A549 (cell line): ENCODE results near the gene LMNA. TPM values are rescaled to one million over a fixed set of nuclear protein-coding genes. Genes with fewer than 3 reads are reported as not detected.

ENCODE experiments used
- ATAC-seq, 2 experiments: fragments of 200-7000 bp in 1 of 2; fragments of >200 bp in 1 of 2; cut with Nextera tagmentation in 1 of 2; cut with Tn5 transposase in 1 of 2; 3 replicates each; pipeline versions ENCODE4 v1.8.0 to v1.9.1; 2018 to 2020; ENCODE audit warnings: mild to moderate bottlenecking in 1 of 2, moderate library complexity in 1 of 2
- CTCF ChIA-PET: fragments of 300-600 bp; sonication (Branson Sonifier 250); formaldehyde crosslinking; extraction: SDS; loops from one replicate; lab custom pipeline; 2021; ENCODE audit warnings: antibody characterized with exemption, inconsistent platforms; lab: Yijun Ruan, JAX
- POLR2A ChIA-PET: fragments of 350-600 bp; formaldehyde crosslinking; extraction: SDS; loops from one replicate; lab custom pipeline; 2021; ENCODE audit warnings: antibody characterized with exemption, inconsistent platforms; lab: Yijun Ruan, JAX
- DNase-seq, 2 experiments: peaks; one replicate each; pipeline versions ENCODE4 v3.0.0 to v3.0.0-alpha.2; 2011 to 2016; ENCODE audit warnings: low read depth in 1 of 2, low spot score in 1 of 2
- FAIRE-seq: peaks from 2 replicates; lab custom pipeline; 2011; peaks lifted over from hg19 to GRCh38; lab: Jason Lieb, UNC
- H3K27ac ChIP-seq, 2 experiments: fragments of >200 bp; sonication (Bioruptor Twin); formaldehyde crosslinking; 3 replicates each; pipeline ENCODE4 v1.5.1; 2016 to 2017
- H3K4me1 ChIP-seq: fragments of >200 bp; sonication (Bioruptor Twin); formaldehyde crosslinking; 3 replicates; pipeline ENCODE4 v1.6.1; 2016
- H3K4me2 ChIP-seq: fragments of >200 bp; sonication (Bioruptor Twin); formaldehyde crosslinking; 3 replicates; pipeline ENCODE4 v1.6.1; 2016
- H3K4me3 ChIP-seq: fragments of >200 bp; sonication (Bioruptor Twin); formaldehyde crosslinking; 3 replicates; pipeline ENCODE4 v1.5.1; 2016
- H3K9me3 ChIP-seq: fragments of >200 bp; sonication (Bioruptor Twin); formaldehyde crosslinking; 3 replicates; pipeline ENCODE4 v1.6.1; 2016
- BHLHE40 ChIP-seq: IDR thresholded peaks from 2 replicates; pipeline ENCODE4 v1.6.1; 2012; ENCODE audit warnings: low read depth, low read length, inconsistent platforms
- CHD2 ChIP-seq: fragments of 150-350 bp; IDR thresholded peaks from 2 replicates; pipeline ENCODE4 v1.6.1; 2014; ENCODE audit warnings: low read length; ENCODE audit not compliant: partially characterized antibody
- CHD4 ChIP-seq: fragments of 200-600 bp; sonication (generic); IDR thresholded peaks from 2 replicates; pipeline ENCODE4 v1.6.1; 2016; ENCODE audit warnings: antibody characterized with exemption, mild to moderate bottlenecking, borderline replicate concordance
- CTCF ChIP-seq: fragments of >200 bp; sonication (Bioruptor Twin); formaldehyde crosslinking; IDR thresholded peaks from 3 replicates; pipeline ENCODE4 v1.5.1; 2016
- E2F6 ChIP-seq: IDR thresholded peaks from 2 replicates; pipeline ENCODE4 v1.6.1; 2012; ENCODE audit warnings: low read depth, borderline replicate concordance
- EHMT2 ChIP-seq: fragments of 200-600 bp; sonication (generic); IDR thresholded peaks from 2 replicates; pipeline ENCODE4 v1.6.1; 2016; ENCODE audit warnings: antibody characterized with exemption, low read depth, mild to moderate bottlenecking, moderate library complexity
- ELK1 ChIP-seq: fragments of 150-350 bp; IDR thresholded peaks from 2 replicates; pipeline ENCODE4 v1.6.1; 2014; ENCODE audit warnings: low read depth, mild to moderate bottlenecking, low read length
- EP300 ChIP-seq, 2 experiments: fragments of >200 bp; sonication (Bioruptor Twin); formaldehyde crosslinking; IDR thresholded peaks; 2 replicates in 1 of 2; 3 replicates in 1 of 2; pipeline ENCODE4 v1.6.1; 2016 to 2017
- ESRRA ChIP-seq: fragments of 150-350 bp; IDR thresholded peaks from 2 replicates; pipeline ENCODE4 v1.6.1; 2014; ENCODE audit warnings: mild to moderate bottlenecking, low read length, borderline replicate concordance
- FOSB ChIP-seq: fragments of 250-450 bp; sonication (Bioruptor Pico); IDR thresholded peaks from 2 replicates; pipeline ENCODE4 v1.5.0; 2020; ENCODE audit warnings: mild to moderate bottlenecking, moderate library complexity
- FOXS1 ChIP-seq: fragments of 250-450 bp; sonication (Bioruptor Pico); IDR thresholded peaks from 2 replicates; pipeline ENCODE4 v1.5.0; 2020; ENCODE audit warnings: mild to moderate bottlenecking, moderate library complexity
- GATA3 ChIP-seq: IDR thresholded peaks from 2 replicates; pipeline ENCODE4 v1.6.1; 2012; ENCODE audit warnings: borderline replicate concordance
- HDAC2 ChIP-seq: fragments of 200-600 bp; sonication (generic); IDR thresholded peaks from 2 replicates; pipeline ENCODE4 v1.6.1; 2016
- HOXB13 ChIP-seq: fragments of 250-450 bp; sonication (Bioruptor Pico); IDR thresholded peaks from 2 replicates; pipeline ENCODE4 v1.5.0; 2020; ENCODE audit warnings: low read depth, mild to moderate bottlenecking, moderate library complexity
- JUN ChIP-seq, 2 experiments: fragments of >200 bp; sonication (Bioruptor Twin); formaldehyde crosslinking; IDR thresholded peaks; 2 replicates in 1 of 2; 3 replicates in 1 of 2; pipeline ENCODE4 v1.6.1; 2016 to 2017
- MAFK ChIP-seq: fragments of 450-650 bp; IDR thresholded peaks from 2 replicates; pipeline ENCODE4 v1.6.1; 2014; ENCODE audit not compliant: partially characterized antibody
- MAZ ChIP-seq: fragments of 150-350 bp; IDR thresholded peaks from 2 replicates; pipeline ENCODE4 v1.6.1; 2014; ENCODE audit warnings: antibody characterized with exemption, low read depth, low read length, borderline replicate concordance
- NFE2L2 ChIP-seq: fragments of 150-350 bp; conservative IDR thresholded peaks from 2 replicates; pipeline ENCODE4 v1.6.1; 2014; ENCODE audit warnings: low read length
- NPAS2 ChIP-seq: fragments of 250-450 bp; sonication (Bioruptor Pico); IDR thresholded peaks from 2 replicates; pipeline ENCODE4 v1.8.0; 2022; ENCODE audit warnings: mild to moderate bottlenecking, moderate library complexity, borderline replicate concordance
- NR3C1 ChIP-seq: fragments of >200 bp; sonication (Bioruptor Twin); formaldehyde crosslinking; IDR thresholded peaks from 3 replicates; pipeline ENCODE4 v1.6.1; 2017
- POLR2A ChIP-seq: IDR thresholded peaks from 2 replicates; pipeline ENCODE4 v1.6.1; 2012; ENCODE audit warnings: mild to moderate bottlenecking, low read length
- RARB ChIP-seq: fragments of 250-450 bp; sonication (Bioruptor Pico); IDR thresholded peaks from 2 replicates; pipeline ENCODE4 v1.8.0; 2021; ENCODE audit warnings: mild to moderate bottlenecking, moderate library complexity
- REST ChIP-seq: fragments of 200-600 bp; sonication (generic); IDR thresholded peaks from 2 replicates; pipeline ENCODE4 v1.6.1; 2016; ENCODE audit warnings: antibody characterized with exemption, mild to moderate bottlenecking, moderate library complexity
- RFX5 ChIP-seq: fragments of 450-650 bp; IDR thresholded peaks from 2 replicates; pipeline ENCODE4 v1.7.1; 2014; ENCODE audit warnings: antibody characterized with exemption, mild to moderate bottlenecking, moderate library complexity
- RNF2 ChIP-seq: fragments of 200-600 bp; sonication (generic); IDR thresholded peaks from 2 replicates; pipeline ENCODE4 v1.6.1; 2016; ENCODE audit warnings: low read depth, mild to moderate bottlenecking, antibody characterized with exemption, moderate library complexity, borderline replicate concordance
- USF2 ChIP-seq: fragments of 450-650 bp; IDR thresholded peaks from 2 replicates; pipeline ENCODE4 v1.6.1; 2014; ENCODE audit warnings: antibody characterized with exemption
- ZC3H11A ChIP-seq: fragments of 450-650 bp; IDR thresholded peaks from 2 replicates; pipeline ENCODE4 v1.6.1; 2014; ENCODE audit warnings: antibody characterized with exemption, mild to moderate bottlenecking
- ZFP36 ChIP-seq: fragments of 450-650 bp; IDR thresholded peaks from 2 replicates; pipeline ENCODE4 v1.6.1; 2014; ENCODE audit warnings: borderline replicate concordance; ENCODE audit not compliant: partially characterized antibody
- WGBS: methylation state at CpG from one replicate; pipeline ENCODE4 v1.1.6; 2017; ENCODE audit errors: missing lambda C conversion rate; 5-methylcytosine and 5-hydroxymethylcytosine counted together
- polyA plus RNA-seq, 4 experiments: library from polyadenylated mRNA; depleted of rRNA in 3 of 4; stranded (reverse); fragments of >200 nt; fragmentation: RNase III in 1 of 4; extraction: RNeasy Plus Mini Kit Qiagen cat#74134 plus additional on column Dnase treatment in 1 of 4; gene quantifications; 2 replicates in 3 of 4; 3 replicates in 1 of 4; pipeline ENCODE4 v1.2.3, GENCODE V29; 2011 to 2017

LMNA gene
- polyA plus RNA-seq, 2 of the 4 experiments (the other 2 are of a cell fraction) = 214 to 286 TPM

- H3K4me3 ChIP-seq = no peak overlapping the region
- ChIA-PET CTCF (interaction anchor here (1.0 to 3.1 kb wide), 6 partner anchors 18 to 153 kb away, joined by 3 to 11 read pairs (median 6); no protein-coding TSS in a partner anchor), POLR2A (no interaction called here)
- TF ChIP-seq RNF2 (no peak), FOXS1 (no peak), BHLHE40 (no peak), ELK1 (no peak), NR3C1 (no peak), FOSB (CRISPR knock-in tag) (no peak), HDAC2 (no peak), MAZ (no peak), NFE2L2 (no peak), ZC3H11A (no peak)
- no peak for DNase-seq
- no peaks in the 10 kb centered on the region; the same call in 2 of the 3 replicates for H3K4me1 ChIP-seq
- no peak for FAIRE-seq
- ATAC-seq = no peak
- no peak overlapping the region for H3K27ac ChIP-seq
- 84% methylated on average over 4 of the region's 6 CpGs for WGBS
- H3K9me3 ChIP-seq = no peaks in the 10 kb centered on the region
- no peak overlapping the region for H3K4me2 ChIP-seq
These were observed 42.3 kb upstream of the LMNA start for GRCh38 chr1:156072251-156072650.

- no peak overlapping the region for H3K4me2 ChIP-seq
- no peak for TF ChIP-seq RARB (CRISPR knock-in tag)
- no peak for TF ChIP-seq ZFP36
- no peak for TF ChIP-seq RNF2
- no peak for TF ChIP-seq MAFK
- no peak for TF ChIP-seq REST
- no peak for TF ChIP-seq CHD2
- TF ChIP-seq CHD4 = no peak
- no peak for TF ChIP-seq EHMT2
- no peak for TF ChIP-seq POLR2A
- TF ChIP-seq USF2 = no peak
- no peak for TF ChIP-seq NPAS2 (CRISPR knock-in tag)
- no peak for TF ChIP-seq FOXS1
- TF ChIP-seq GATA3 = no peak
- no peak for TF ChIP-seq JUN (IDR thresholded peaks at IDR 0.05)
- no peak for TF ChIP-seq ESRRA
- TF ChIP-seq EP300 (IDR thresholded peaks at IDR 0.05) = no peak
- no peak for TF ChIP-seq RFX5
- TF ChIP-seq CTCF = no peak
- no peak for TF ChIP-seq E2F6
- TF ChIP-seq HOXB13 (CRISPR knock-in tag) = no peak
- TF ChIP-seq, all 56 proteins: peak for 0
- H3K9me3 ChIP-seq = no peaks in the 10 kb centered on the region
- H3K4me3 ChIP-seq = no peak overlapping the region
- no peak overlapping the region for H3K27ac ChIP-seq
- no peak for FAIRE-seq
- DNase-seq = no peak
- H3K4me1 ChIP-seq = no peaks in the 10 kb centered on the region; the same call in 2 of the 3 replicates
- ATAC-seq = no peak
- POLR2A ChIA-PET = no interaction called here
- WGBS = 22% methylated on average over 1 of the region's 1 CpG
- CTCF ChIA-PET = interaction anchor here (0.7 to 3.1 kb wide), 9 partner anchors 10 to 68 kb away, joined by 3 to 11 read pairs (median 4); no protein-coding TSS in a partner anchor
These were observed 41.3 kb upstream of the LMNA start for GRCh38 chr1:156073110-156073687.
